Adipose tissue (tissue), 3 donors: ENCODE results near the gene PLA2G1B. TPM values are rescaled to one million over a fixed set of nuclear protein-coding genes. Genes with fewer than 3 reads are reported as not detected.
"Not testable (repeated sequence)": the region's sequence is repeated elsewhere in the genome, so short reads cannot be mapped to it uniquely, and the experiment has no call there.

ENCODE experiments used
- H3K27ac ChIP-seq: one replicate; pipeline ENCODE4 v1.5.1; 2013; ENCODE audit warnings: low read depth, low read length
- WGBS, 3 donors: extraction: QIAGEN DNeasy Blood & Tissue Kit; methylation state at CpG; one replicate each; pipeline ENCODE4 v1.1.7; 2013; 5-methylcytosine and 5-hydroxymethylcytosine counted together
- polyA plus RNA-seq, 3 donors: library from polyadenylated mRNA; stranded (reverse); fragments of 200-250 nt; gene quantifications; one replicate each; pipeline ENCODE4 v1.2.3, GENCODE V29; 2013
- donor health status: healthy with polysubstance abuse.
- donor health status: Bipolar disorder and iron deficiency.
- donor health status: healthy.

The PLA2G1B gene
- polyA plus RNA-seq, 3 donors: 2.3 to 10,835 (median 11.8) TPM

DNA sequence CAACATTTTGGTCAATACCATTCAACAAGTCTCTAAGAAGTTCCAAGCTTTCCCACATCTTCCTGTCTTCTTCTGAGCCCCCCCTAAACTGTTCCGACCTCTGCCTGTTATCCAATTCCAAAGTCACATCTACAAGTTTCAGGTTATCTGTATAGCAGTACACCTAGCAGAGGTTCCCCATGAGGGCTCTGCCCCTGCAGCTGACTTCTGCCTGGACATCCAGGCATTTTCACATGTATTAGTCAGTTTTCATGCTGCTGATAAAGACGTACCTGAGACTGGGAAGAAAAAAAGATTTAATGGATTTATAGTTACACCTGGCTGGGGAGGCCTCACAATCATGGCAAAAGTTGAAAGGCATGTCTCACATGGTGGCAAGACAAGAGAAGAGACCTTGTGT, 10.2 kb upstream of the PLA2G1B start:
- 84 to 95% (median 94%) methylated on average over 2 of the region's 2 CpGs for WGBS, 3 donors
- no peak overlapping the region for H3K27ac ChIP-seq

DNA sequence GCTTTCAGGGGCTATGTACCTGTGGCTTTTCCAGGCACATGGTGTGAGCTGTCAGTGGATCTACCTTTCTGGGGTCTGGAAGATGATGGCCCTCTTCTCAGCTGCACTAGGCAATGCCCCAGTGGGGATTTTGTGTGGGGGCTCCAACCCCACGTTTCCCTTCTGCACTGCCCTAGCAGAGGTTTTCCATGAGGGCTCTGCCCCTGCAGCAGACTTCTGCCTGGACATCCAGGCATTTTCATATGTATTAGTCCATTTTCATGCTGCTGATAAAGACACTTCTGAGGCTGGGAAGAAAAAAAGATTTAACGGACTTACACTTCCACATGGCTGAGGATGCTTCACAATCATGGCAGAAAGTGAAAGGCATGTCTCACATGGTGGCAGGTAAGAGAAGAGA, 8.8 kb upstream of the PLA2G1B start:
- WGBS, 3 donors: 85 to 94% (median 94%) methylated on average over 2 of the region's 2 CpGs
- H3K27ac ChIP-seq: not testable (repeated sequence)

DNA sequence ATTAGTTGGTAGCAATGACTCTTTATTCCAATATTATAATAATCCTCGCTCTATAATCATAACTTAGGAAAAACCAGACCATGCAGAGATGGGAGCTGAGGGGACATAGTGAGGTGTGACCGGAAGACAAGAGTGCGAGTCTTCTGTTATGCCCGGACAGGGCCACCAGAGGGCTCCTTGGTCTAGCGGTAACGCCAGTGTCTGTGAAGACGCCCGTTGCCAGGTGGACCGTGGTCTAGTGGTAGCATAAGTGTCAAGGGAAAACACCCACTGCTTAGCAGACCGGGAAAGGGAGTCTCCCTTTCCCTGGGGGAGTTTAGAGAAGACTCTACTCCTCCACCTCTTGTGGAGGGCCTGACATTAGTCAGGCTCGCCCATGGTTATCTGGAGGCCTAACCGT, 7.9 kb upstream of the PLA2G1B start:
- 18 to 22% (median 18%) methylated on average over 12 of the region's 12 CpGs for WGBS, 3 donors
- H3K27ac ChIP-seq: not testable (repeated sequence)

DNA sequence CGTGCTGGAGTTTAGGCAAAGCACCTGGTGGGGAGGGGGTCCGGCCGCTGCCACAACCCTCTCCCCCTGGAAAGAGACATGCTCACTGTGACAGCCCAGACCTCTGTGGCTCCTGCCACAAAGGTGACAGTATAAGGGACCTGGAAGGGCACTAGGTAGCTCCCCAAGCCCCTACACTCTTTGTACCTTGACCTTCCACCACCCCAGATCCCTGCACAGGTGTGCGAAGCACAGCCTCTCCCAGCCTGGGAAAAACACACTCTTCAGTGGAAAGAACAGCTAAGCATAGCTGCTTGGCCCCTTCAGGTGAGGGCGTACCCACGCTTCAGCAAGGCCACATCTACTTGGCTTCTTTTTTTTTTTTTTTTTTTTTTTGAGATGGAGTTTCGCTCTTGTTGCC, 4.9 kb upstream of the PLA2G1B start:
- no peak overlapping the region for H3K27ac ChIP-seq
- WGBS, 3 donors: 37 to 88% (median 86%) methylated on average over 6 to 7 of the region's 7 CpGs

DNA sequence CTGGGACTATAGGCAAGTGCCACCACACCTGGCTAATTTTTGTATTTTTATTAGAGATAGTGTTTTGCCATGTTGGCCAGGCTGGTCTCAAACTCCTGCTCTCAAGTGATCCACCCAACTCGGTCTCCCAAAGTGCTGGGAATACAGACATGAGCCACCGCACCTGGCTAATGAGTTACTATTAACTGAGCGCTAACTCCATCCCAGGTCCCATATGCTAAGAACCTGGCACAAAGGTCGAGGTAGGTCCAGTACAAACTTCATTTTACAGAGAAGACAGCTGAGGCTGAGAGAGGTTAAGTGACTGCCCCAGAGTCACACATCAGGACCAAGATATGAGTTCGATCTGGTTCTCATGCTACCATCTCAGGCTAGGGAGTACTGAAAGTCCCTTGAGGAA, 4.5 kb upstream of the PLA2G1B start:
- 32 to 87% (median 82%) methylated on average over 5 of the region's 5 CpGs for WGBS, 3 donors
- H3K27ac ChIP-seq: no peak overlapping the region

DNA sequence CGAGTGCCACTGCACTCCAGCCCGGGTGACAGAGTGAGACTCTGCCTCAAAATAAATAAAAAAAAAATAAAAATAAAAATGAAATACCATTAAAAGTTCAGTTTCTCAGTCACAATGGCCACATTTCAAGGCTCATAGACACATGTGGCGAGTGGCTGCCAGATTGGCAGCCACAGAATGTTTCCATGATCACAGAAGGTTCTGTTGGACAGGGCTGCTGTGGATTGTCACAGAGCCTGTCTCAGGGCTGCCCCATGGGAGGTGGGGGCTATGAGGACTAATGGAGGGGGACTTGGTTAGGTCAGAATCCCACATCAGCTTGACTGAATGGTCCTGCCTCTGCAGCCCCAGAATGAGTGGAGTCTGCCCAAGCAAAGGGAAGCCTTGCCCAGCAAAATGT, 3.8 kb upstream of the PLA2G1B start:
- 42 to 65% (median 60%) methylated on average over 3 of the region's 3 CpGs for WGBS, 3 donors
- H3K27ac ChIP-seq: no peak overlapping the region

DNA sequence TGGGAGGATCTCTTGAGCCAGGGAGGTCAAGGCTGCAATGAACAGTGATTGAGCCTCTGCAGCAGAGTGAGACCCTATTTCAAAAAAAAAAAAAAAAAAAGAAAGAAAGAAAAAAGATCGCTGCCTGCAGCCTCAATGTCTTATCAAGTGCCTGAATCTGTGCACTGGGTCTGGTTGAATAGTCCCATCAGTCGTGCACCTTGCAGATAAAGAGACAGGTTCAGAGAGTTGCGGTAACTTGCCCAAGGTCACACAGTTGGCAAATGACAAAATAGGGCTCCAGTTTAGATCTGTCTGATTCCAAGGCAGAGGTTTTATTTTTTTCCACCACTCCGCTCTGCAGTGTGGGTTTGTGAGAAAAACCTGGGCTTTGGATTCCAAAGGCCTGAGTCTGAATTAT, 649 bp upstream of the PLA2G1B start:
- H3K27ac ChIP-seq: no peak overlapping the region
- WGBS, 3 donors: 34 to 84% (median 83%) methylated on average over 4 of the region's 4 CpGs

DNA sequence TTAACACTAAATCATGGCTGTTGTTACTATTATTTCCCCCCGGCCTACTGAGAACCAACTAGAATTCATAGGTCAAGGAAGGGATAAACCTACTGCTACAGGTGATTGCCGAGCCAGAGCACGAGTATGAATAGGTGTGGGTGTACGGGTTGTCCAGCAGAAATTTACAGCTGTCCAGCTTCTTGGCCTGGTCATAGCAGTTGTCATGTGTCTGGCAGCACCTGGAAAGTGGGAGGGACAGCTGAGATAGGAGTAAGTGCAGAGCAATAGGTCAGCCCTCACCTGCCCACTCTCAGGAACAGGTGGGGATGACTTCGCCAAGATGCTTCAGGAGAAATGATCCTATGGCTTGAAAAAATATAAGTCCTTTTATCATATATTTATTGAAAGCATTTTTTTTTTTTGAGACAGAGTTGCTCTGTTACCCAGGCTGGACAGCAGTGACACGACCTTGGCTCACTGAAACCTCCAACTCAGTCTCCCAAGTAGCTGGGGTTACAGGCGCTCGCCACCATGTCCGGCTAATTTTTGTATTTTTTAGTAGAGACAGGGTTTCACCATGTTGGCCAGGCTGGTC, 2.6 kb downstream of the PLA2G1B start:
- 30 to 67% (median 67%) methylated on average over 9 of the region's 9 CpGs for WGBS, 3 donors
- no peak overlapping the region for H3K27ac ChIP-seq

DNA sequence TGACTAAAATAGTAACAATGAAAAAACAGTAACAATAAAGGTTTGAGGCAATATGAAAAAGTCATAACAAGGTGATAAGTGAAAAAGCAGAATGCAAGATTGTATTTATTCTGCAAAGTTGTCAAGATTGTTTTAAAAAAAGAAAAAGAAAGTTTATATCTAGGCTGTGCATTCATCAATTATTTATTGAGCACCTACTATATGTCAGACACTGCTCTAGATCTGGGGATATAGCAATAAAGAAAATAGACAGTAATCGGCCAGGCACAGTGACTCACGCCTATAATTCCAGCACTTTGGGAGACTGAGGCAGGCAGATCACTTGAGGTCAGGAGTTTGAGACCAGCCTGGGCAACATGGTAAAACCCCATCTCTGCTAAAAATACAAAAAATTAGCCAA, 3.8 kb downstream of the PLA2G1B start:
- H3K27ac ChIP-seq: no peak overlapping the region
- WGBS, 3 donors: 55 to 92% (median 85%) methylated on average over 2 of the region's 2 CpGs

DNA sequence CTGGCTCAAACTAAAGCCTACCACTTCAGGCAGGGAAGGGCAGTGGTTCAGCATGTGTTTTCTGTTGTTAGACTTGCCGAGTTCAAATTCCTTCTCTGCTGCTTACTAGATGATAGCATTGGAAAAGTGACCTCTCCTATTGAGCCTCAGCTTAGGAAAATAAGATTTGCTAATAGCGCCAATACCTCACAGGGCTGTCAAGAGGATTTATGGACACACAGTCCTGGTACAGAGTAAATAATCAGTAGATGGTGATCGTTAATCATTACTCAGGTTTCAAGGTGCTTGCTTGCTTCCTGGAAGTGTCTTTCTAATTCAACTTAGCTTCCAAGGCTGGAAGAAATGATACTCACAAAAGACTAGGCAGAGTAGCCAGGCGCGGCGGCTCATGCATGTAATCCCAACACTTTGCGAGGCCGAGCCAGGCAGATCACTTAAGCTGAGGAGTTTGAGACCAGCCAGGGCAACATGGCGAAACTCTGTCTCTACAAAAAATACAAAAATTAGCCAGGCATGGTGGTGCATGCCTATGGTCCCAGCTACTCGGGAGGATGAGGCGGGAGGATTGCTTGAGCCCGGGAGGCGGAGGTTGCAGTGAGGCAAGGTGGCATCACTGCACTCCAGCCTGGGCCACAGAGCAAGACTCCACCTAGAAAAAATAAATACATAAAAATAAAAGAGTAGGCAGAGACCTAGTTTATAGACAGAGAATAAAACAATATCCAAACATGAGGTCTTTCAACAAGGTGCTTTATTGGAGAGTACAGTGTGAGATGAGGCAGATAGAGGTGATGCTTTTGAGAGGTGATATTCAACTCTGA, 6.0 kb downstream of the PLA2G1B start:
- no peak overlapping the region for H3K27ac ChIP-seq
- WGBS, 3 donors: 30 to 69% (median 60%) methylated on average over 13 of the region's 13 CpGs

DNA sequence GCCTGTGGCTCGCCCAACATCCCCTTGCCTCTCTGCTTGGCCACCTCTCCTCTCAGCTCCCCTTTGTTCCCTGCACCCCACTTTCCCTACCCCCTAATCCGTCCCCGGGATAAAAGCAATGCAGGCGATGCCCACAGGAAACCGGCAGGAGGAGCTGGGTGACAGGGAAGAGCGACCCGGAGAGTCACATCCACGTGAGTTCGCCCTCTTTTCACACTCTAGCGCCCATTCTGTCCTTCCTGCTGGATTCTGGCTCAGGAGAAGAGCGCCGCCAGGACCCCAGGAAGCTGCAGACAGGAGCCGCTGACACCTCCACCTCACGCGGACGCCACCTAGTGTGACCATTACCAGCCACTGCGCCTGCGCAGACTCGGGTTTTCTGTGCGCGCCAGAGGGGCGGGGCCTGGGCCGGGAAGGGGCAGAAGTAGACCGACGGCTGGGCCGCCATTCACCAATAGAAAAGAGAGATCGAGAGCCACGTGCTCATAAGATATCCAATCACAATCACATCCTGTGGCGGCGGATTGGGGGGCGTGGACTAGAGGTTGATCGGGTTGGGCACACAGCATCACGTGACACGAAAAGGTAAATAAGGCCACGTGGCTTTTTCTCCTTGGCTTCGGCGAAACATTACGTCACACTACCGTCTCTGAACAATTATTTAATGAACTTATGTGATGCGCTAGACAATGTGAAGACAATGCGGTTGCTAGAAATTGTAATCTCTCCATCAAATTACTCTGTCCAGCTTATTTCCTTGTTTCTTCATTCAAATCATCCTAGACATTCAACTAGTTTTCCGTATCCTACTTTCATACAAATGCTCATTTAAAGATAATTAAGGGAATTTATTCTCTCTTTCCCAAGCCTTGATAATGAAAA, 10.1 kb downstream of the PLA2G1B start:
- no peak overlapping the region for H3K27ac ChIP-seq
- 1 to 2% (median 1%) methylated on average over 42 of the region's 42 CpGs for WGBS, 3 donors

DNA sequence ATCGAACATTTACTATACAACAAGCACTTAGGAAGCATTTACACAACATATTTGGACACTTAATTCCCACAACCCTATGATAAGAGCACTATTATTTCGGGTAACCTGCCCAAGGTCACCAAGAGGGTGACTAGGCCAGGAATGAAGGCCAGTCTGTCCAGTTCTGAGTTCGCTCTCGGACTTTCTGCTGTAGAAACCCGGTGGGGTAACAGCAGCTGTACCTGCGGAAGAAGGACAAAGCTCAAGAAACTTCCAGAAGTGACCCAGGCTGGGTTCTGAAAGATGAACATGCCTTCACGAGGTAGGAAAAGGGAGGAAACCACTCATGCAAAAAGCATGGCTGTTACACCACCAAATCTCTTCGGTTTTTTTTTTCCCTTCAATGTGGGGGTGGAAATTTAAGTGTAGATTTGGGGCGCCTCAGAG, 10.8 kb downstream of the PLA2G1B start:
- H3K27ac ChIP-seq: no peak overlapping the region
- WGBS, 3 donors: 22 to 45% (median 41%) methylated on average over 9 of the region's 9 CpGs

DNA sequence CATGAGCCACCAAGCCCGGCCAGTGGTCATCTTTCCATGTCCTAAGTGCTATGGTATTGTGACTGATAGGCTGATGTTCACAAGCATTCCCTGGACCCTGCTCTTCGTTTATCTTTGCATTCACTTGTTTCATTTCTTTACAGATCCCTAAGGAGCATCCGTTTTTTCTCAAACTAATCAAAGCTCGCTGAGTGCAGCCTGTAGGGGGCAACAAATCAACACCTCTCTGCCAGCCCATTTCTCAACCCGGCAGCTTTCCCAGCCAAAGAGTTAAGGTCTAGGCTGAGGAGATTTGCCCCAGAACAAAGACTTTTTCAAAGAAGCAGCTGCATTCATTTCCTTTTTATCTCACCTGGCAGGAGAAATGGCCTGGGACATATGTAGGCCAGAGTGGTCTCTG, 13.4 kb downstream of the PLA2G1B start:
- WGBS, 3 donors: 55 to 64% (median 57%) methylated on average over 5 of the region's 5 CpGs
- H3K27ac ChIP-seq: no peak overlapping the region

DNA sequence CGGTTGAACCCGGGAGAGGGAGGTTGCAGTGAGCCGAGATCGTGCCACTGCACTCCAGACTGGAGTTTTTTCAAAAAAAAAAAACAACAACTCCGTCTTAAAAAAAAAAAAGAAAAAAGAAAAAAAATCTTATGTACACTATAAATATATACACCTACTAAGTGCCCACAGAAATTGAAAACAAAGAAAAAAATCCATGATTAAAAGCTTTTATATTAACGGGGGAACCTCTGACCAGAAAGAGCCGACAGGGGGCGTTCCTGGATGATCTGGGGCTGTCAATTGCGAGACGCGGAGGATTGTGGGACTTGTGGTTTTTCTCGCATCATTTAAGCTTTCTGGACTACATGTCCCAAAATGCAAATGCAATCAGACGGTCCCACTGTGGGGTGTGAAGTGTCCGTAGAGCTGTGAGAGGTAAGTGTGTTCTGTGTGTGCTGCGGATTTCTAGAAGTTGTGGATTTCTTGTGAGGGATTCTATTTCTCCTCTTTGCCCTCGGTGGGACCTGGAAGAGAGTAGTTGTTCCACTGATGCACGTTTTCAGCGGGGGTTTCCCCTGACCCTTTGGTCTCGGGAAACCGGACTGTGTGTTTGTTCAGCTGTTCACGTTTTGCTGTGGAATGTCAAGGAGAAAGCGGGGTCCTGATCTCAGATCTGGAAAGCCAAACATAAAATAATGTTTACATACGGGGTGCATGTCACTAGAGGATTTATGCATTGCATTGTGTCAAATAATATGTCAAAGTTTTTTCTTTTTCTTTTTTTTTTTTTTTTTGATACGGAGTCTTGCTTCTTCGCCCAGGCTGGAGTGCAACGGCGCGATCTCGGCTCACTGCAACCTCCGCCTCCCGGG, 25.4 kb downstream of the PLA2G1B start, which contains the start of gene SIRT4:
SIRT4 (plus strand) TSS at position 360 of the 854 bp plus-strand sequence. CDS start 1,241 bp downstream, outside the sequence.
- H3K27ac ChIP-seq: no peak within 1 kb of the TSS
- WGBS, 3 donors: 5 to 9% (median 9%) methylated on average over 31 of the region's 31 CpGs

DNA sequence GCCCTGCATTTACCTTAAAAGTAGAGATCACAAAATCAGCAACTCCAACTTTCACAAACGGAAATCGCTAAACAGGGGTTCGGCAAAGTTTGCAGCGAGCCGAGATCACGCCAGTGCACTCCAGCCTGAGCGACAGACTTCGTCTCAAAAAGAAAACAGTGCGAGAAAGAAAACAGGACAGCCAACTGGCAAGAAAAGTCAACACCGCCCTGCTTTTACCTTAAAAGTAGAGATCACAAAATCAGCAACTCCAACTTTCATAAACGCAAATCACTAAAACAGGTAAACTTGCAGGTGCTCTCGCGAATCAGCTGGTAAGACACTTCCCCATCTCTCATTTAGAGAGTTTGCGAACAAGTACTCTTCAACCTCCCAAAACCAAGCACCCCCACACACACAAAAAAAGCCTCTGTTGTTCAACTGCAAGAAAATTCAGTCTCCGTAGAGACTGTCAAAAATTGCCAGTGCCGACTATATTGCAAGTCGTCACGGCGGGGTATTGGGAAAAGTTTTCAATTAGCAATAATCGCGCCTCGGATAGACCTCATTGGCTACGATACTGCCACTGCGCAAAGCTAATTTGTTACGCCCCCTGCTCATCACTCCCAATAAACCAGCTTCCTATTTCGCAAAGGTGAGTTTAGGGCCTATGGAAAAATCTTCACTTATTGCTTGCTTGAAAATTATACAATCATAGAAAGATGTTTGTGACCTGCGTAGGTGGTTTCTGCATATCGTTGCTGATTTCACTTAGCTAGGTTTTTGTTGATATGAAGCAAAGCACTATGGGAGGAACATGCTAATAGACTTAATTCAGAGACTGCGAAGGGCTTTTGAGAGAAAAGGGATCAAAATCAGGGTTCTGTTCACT, 34.7 kb downstream of the PLA2G1B start, which contains the start of gene RNU4-1:
RNU4-1 (minus strand) TSS at position 577 of the 871 bp plus-strand sequence.
- 0 to 1% (median 0%) methylated on average over 29 of the region's 29 CpGs for WGBS, 3 donors
- H3K27ac ChIP-seq: peak within 1 kb of the TSS; percentile 28

DNA sequence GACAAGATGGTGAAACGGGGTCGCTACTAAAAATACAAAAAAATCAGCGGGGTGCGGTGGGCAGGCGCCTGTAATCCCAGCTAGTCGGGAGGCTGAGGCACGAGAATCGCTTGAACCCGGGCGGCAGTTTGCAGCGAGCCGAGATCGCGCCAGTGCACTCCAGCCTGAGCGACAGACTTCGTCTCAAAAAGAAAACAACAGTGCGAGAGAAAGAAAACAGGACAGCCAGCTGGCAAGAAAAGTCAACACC, 35.2 kb downstream of the PLA2G1B start:
- 0% methylated on average over 17 of the region's 17 CpGs for WGBS, 3 donors
- peak overlapping the region; percentile 28 for H3K27ac ChIP-seq

DNA sequence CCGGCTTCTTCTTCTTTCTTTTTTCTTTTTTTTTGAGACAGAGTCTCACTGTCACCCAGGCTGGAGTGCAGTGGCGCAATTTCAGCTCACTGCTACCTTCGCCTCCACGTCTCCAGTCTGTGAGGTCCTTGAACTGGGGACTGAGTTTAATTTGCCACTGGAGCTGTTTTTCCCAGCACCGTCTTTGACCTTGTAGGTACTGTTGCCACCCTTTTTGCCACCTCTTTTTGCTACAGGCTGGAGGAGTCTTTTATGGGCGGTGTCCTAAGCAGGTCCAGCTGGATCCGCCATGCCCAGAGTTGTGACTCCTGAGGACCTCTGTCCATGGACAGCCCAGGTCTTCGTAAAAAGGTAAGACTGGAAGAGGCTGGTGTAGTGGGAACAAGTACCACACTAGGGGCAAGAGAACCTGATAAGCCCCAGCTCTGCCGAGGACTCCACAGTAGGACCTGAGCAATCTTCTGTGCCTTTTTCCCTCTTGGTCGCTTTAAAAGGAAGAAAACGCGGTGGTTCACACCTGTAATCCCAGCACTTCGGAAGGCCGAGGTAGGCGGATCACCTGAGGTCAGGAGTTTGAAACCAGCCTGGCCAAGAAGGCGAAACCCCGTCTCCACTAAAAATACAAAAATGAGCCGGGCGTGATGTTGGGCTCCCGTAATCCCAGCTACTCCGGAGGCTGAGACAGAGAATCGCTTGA, 36.8 kb downstream of the PLA2G1B start:
- H3K27ac ChIP-seq: no peak overlapping the region
- WGBS, 3 donors: 17 to 30% (median 27%) methylated on average over 22 of the region's 22 CpGs
